Breast epithelium (tissue), 3 donors: Measurements from ENCODE around the gene CSNK1E.

Source experiments
- CTCF ChIP-seq, 3 donors: fragments of 450-650 bp; IDR thresholded peaks; one replicate each; pipeline ENCODE4 v1.5.1; 2016 to 2017; ENCODE audit warnings: antibody characterized with exemption in 3 of 3, mild to moderate bottlenecking in 3 of 3, moderate library complexity in 3 of 3
- POLR2A ChIP-seq: fragments of 450-650 bp; IDR thresholded peaks from one replicate; pipeline ENCODE4 v1.6.1; 2016; ENCODE audit warnings: antibody characterized with exemption, mild to moderate bottlenecking, moderate library complexity

- no peak for TF ChIP-seq CTCF (IDR thresholded peaks at IDR 0.05)
- TF ChIP-seq POLR2A = no peak
Observed at GRCh38 chr22:38348751-38349496, 31.7 kb upstream of the CSNK1E start.
